ENCODE results near the gene ANTXRL.

DNA sequence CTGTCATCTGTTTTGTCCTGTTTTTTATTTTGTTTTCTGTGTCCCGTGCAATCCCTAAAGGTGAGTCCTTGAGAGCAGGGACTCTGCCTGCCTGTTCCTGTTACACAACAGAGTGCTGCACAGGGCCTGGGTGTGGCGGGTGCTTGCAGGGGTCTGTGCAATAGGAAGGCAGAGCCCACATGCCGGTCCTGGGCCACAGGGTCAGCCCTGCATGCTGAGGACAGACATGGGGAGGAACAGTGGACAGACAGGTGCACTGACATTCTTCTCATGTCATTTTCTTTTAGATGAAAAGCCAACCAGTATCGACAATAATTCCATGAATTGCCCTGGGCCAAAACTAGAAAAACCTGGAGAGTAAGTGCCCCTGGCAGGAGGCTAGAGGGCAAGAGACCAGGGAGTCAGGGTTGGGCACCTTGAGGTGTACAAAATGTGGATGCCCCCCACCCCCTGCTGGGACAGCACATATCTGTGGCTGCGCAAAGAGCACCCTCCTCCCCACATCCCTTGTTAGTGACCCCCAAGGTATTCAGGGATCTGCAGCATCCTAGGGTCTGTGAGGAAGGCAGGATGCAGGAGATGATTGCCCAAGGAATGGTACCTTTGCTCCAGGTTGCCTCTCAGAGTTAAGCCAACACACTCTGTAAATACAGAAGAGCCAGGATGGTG, 19.9 kb downstream of the ANTXRL start:
- TF ChIP-seq, protein P1, sequence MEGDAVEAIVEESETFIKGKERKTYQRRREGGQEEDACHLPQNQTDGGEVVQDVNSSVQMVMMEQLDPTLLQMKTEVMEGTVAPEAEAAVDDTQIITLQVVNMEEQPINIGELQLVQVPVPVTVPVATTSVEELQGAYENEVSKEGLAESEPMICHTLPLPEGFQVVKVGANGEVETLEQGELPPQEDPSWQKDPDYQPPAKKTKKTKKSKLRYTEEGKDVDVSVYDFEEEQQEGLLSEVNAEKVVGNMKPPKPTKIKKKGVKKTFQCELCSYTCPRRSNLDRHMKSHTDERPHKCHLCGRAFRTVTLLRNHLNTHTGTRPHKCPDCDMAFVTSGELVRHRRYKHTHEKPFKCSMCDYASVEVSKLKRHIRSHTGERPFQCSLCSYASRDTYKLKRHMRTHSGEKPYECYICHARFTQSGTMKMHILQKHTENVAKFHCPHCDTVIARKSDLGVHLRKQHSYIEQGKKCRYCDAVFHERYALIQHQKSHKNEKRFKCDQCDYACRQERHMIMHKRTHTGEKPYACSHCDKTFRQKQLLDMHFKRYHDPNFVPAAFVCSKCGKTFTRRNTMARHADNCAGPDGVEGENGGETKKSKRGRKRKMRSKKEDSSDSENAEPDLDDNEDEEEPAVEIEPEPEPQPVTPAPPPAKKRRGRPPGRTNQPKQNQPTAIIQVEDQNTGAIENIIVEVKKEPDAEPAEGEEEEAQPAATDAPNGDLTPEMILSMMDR (IDR thresholded peaks at IDR 0.05), result no peak
- TF ChIP-seq POLR2AphosphoS5 (IDR thresholded peaks at IDR 0.05; ENCODE audit: low read depth, low read length) (no peak), GABPA (IDR thresholded peaks at IDR 0.05; ENCODE audit: low read depth) (no peak)
- TF ChIP-seq, protein P2, sequence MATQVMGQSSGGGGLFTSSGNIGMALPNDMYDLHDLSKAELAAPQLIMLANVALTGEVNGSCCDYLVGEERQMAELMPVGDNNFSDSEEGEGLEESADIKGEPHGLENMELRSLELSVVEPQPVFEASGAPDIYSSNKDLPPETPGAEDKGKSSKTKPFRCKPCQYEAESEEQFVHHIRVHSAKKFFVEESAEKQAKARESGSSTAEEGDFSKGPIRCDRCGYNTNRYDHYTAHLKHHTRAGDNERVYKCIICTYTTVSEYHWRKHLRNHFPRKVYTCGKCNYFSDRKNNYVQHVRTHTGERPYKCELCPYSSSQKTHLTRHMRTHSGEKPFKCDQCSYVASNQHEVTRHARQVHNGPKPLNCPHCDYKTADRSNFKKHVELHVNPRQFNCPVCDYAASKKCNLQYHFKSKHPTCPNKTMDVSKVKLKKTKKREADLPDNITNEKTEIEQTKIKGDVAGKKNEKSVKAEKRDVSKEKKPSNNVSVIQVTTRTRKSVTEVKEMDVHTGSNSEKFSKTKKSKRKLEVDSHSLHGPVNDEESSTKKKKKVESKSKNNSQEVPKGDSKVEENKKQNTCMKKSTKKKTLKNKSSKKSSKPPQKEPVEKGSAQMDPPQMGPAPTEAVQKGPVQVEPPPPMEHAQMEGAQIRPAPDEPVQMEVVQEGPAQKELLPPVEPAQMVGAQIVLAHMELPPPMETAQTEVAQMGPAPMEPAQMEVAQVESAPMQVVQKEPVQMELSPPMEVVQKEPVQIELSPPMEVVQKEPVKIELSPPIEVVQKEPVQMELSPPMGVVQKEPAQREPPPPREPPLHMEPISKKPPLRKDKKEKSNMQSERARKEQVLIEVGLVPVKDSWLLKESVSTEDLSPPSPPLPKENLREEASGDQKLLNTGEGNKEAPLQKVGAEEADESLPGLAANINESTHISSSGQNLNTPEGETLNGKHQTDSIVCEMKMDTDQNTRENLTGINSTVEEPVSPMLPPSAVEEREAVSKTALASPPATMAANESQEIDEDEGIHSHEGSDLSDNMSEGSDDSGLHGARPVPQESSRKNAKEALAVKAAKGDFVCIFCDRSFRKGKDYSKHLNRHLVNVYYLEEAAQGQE (IDR thresholded peaks at IDR 0.05; ENCODE audit: low read depth, low read length), result no peak
